Calu3 (cell line): ENCODE measurements around the gene FAM217A. TPM values are rescaled to one million over a fixed set of nuclear protein-coding genes. Genes with fewer than 3 reads are reported as not detected.

Source experiments
- BruUV-seq: library from RNA; stranded (reverse); fragments of 400-500 nt; replicated peaks from 2 replicates; lab custom pipeline; 2021; lab: Mats Ljungman, UMichigan
- CTCF ChIA-PET: fragments of 300-600 bp; sonication (Branson Sonifier 250); formaldehyde crosslinking; loops from one replicate; lab custom pipeline; 2022; ENCODE audit warnings: antibody characterized with exemption; lab: Charles Lee
- DNase-seq: peaks from one replicate; pipeline ENCODE4 v3.0.0; 2022
- H3K27ac Mint-ChIP-seq: one replicate; pipeline ENCODE4 v1.8.0; 2022; ENCODE audit warnings: mixed read lengths; ENCODE audit not compliant: unreplicated experiment
- H3K27me3 Mint-ChIP-seq: one replicate; pipeline ENCODE4 v1.8.0; 2022; ENCODE audit warnings: mixed read lengths; ENCODE audit not compliant: unreplicated experiment
- H3K36me3 Mint-ChIP-seq: one replicate; pipeline ENCODE4 v1.8.0; 2022; ENCODE audit warnings: mild to moderate bottlenecking, moderate library complexity, mixed read lengths; ENCODE audit not compliant: insufficient read depth, unreplicated experiment
- H3K4me1 Mint-ChIP-seq: one replicate; pipeline ENCODE4 v1.8.0; 2022; ENCODE audit warnings: mild to moderate bottlenecking, low read depth, mixed read lengths; ENCODE audit not compliant: unreplicated experiment
- H3K4me3 Mint-ChIP-seq: one replicate; pipeline ENCODE4 v1.8.0; 2022; ENCODE audit warnings: mild to moderate bottlenecking, low read depth, moderate library complexity, mixed read lengths; ENCODE audit not compliant: unreplicated experiment
- H3K9me3 Mint-ChIP-seq: one replicate; pipeline ENCODE4 v1.8.0; 2022; ENCODE audit warnings: low read depth, mixed read lengths; ENCODE audit not compliant: unreplicated experiment
- intact Hi-C: fragments of 100-400 bp; cut with micrococcal nuclease; formaldehyde crosslinking; loops from one replicate; pipeline ENCODE4 v1.10.0; 2022; ENCODE audit not compliant: unreplicated experiment
- total RNA-seq: library from RNA; stranded (reverse); gene quantifications from 2 replicates; pipeline ENCODE4 v1.2.3, GENCODE V29; 2022
- TF ChIP-seq, protein P1 (sequence below): fragments of 200-600 bp; IDR thresholded peaks from one replicate; pipeline ENCODE4 v1.8.0; 2022; ENCODE audit warnings: antibody characterized with exemption; ENCODE audit not compliant: unreplicated experiment

The FAM217A gene
- total RNA-seq, 1 experiment from 2014 or later = not detected

DNA sequence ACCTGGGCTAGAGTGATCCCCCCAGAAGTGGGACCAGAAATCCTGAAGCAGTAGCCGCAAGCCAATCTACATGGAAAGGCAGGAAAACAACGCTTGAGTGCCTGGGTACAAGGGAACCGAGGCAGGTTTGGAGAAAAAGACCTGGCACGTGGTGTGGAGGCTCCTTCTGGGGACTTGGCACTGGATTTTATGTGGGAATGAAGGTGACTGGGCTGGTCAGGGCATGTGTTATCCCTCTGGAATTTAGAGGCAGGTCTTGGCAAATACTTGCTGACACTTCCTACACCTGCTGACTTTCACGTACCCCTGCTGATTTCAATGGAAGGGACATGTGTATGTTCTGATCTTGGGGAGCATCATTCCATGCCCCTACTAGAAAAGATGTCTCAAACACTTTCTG lies 25.0 kb upstream of the FAM217A start:
- no TSS peak for BruUV-seq
- Mint-ChIP-seq H3K27ac (no peak overlapping the region), H3K9me3 (no peaks in the 10 kb centered on the region), H3K36me3 (no peaks in the 10 kb centered on the region), H3K27me3 (no peaks in the 10 kb centered on the region), H3K4me3 (no peak overlapping the region), H3K4me1 (peaks cover 36% of the 10 kb centered on the region)
- TF ChIP-seq, protein P1, sequence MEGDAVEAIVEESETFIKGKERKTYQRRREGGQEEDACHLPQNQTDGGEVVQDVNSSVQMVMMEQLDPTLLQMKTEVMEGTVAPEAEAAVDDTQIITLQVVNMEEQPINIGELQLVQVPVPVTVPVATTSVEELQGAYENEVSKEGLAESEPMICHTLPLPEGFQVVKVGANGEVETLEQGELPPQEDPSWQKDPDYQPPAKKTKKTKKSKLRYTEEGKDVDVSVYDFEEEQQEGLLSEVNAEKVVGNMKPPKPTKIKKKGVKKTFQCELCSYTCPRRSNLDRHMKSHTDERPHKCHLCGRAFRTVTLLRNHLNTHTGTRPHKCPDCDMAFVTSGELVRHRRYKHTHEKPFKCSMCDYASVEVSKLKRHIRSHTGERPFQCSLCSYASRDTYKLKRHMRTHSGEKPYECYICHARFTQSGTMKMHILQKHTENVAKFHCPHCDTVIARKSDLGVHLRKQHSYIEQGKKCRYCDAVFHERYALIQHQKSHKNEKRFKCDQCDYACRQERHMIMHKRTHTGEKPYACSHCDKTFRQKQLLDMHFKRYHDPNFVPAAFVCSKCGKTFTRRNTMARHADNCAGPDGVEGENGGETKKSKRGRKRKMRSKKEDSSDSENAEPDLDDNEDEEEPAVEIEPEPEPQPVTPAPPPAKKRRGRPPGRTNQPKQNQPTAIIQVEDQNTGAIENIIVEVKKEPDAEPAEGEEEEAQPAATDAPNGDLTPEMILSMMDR = no peak
- intact Hi-C loops = no loop called here
- CTCF ChIA-PET = no interaction called here
- DNase-seq = peak; percentile 10

DNA sequence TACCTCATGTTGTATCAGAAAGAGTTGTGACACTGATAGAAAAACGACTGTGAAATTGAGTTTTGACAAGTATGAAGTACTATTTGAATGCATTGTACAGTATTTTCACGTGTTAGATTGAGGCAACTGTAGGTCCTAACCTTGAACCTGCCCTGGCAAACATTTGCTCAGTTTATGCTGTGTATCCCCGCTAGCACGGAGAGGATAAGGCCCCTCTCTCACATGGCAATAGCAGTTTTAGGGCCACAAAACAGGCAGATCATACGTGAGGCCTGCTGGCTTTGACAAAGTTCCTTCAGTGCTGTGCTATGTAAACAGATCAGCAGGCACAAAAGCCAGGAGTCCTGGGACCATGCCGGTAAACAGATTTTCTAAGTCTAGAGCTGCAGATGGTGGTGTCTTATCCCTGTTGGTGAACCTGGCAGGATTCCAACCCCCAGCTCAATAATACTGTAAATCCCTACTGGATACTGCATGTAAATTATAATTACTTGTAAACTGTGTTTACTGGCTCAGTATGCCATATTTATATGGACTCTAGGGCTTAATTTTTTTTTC lies 23.8 kb upstream of the FAM217A start:
- Mint-ChIP-seq H3K9me3 (no peaks in the 10 kb centered on the region), H3K36me3 (no peaks in the 10 kb centered on the region), H3K4me3 (no peak overlapping the region), H3K4me1 (peaks cover 33% of the 10 kb centered on the region), H3K27me3 (no peaks in the 10 kb centered on the region), H3K27ac (no peak overlapping the region)
- TF ChIP-seq, protein P1 = no peak
- DNase-seq = no peak
- intact Hi-C loops = no loop called here
- BruUV-seq = no TSS peak
- CTCF ChIA-PET = interaction anchor here (0.6 to 0.7 kb wide), 2 partner anchors 18 to 1337 kb away, joined by 3 read pairs; no protein-coding TSS in a partner anchor

DNA sequence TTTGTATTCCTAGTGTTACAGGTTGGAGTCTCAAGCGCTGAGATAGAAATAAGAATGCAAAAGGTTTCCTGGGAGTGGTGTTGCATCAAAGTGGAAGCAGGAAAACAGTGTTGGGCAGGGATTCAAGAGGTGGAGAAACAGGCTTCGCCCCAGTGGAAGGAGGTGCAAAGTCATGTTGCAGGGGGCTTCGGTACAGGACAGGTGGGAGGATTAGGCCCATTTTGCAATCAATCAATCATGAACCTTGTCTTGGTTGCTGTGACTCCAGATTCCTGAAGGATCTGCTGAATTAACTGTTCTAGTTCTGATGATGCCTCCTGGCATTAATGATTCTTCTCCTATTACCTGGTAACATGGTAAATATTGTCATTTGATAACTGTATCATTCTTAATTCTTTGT lies 22.4 kb upstream of the FAM217A start:
- no peaks in the 10 kb centered on the region for H3K27me3 Mint-ChIP-seq
- H3K27ac Mint-ChIP-seq = no peak overlapping the region
- no peak overlapping the region for H3K4me3 Mint-ChIP-seq
- H3K36me3 Mint-ChIP-seq = no peaks in the 10 kb centered on the region
- H3K4me1 Mint-ChIP-seq = peaks cover 19% of the 10 kb centered on the region
- DNase-seq = no peak
- TF ChIP-seq, protein P1 = no peak
- CTCF ChIA-PET = no interaction called here
- intact Hi-C loops = no loop called here
- H3K9me3 Mint-ChIP-seq = no peaks in the 10 kb centered on the region
- no TSS peak for BruUV-seq

DNA sequence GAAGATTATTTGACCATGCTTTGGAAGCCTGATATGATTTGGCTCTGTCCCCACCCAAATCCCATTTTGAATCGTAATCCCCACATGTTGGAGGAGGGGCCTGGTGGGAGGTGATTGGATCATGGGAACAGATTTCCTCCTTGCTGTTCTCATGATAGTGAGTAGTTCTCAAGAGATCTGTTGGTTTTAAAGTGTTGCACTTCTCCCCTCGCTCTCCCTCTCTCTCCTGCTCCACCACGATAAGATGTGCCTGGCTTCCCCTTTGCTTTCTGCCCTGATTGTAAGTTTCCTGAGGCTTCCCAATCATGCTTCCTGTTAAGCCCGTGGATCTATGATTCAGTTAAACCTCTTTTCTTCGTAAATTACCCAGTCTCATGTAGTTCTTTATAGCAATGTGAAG lies 21.7 kb upstream of the FAM217A start:
- CTCF ChIA-PET = no interaction called here
- TF ChIP-seq, protein P1 = no peak
- no peaks in the 10 kb centered on the region for H3K27me3 Mint-ChIP-seq
- H3K4me3 Mint-ChIP-seq = no peak overlapping the region
- no peaks in the 10 kb centered on the region for H3K36me3 Mint-ChIP-seq
- no peak for DNase-seq
- no peaks in the 10 kb centered on the region for H3K9me3 Mint-ChIP-seq
- intact Hi-C loops = no loop called here
- H3K27ac Mint-ChIP-seq = no peak overlapping the region
- no TSS peak for BruUV-seq
- H3K4me1 Mint-ChIP-seq = peaks cover 12% of the 10 kb centered on the region
